SK-N-SH (cell line): ENCODE results near the gene NEK7. TPM values are rescaled to one million over a fixed set of nuclear protein-coding genes. Genes with fewer than 3 reads are reported as not detected.

Experiments used
- CTCF ChIA-PET: fragments of 300-600, 350-600 bp; formaldehyde crosslinking; extraction: SDS; loops from one replicate; lab custom pipeline; 2021; lab: Yijun Ruan, JAX
- POLR2A ChIA-PET: fragments of 350-600 bp; sonication (Branson Sonifier 250); formaldehyde crosslinking; extraction: SDS; loops from one replicate; lab custom pipeline; 2020; ENCODE audit warnings: antibody characterized with exemption, inconsistent platforms; lab: Yijun Ruan, JAX
- DNase-seq: peaks from one replicate; pipeline ENCODE4 v3.0.0; 2012
- H2AFZ ChIP-seq: fragments of 200-600 bp; sonication (generic); 2 replicates; pipeline ENCODE4 v1.8.1; 2016; ENCODE audit warnings: antibody characterized with exemption, mild to moderate bottlenecking, low read depth
- H3F3A ChIP-seq: fragments of 200-600 bp; sonication (generic); replicated peaks from 2 replicates; pipeline ENCODE3; 2016; ENCODE audit warnings: antibody characterized with exemption, mild to moderate bottlenecking; ENCODE audit not compliant: insufficient read depth
- H3K27ac ChIP-seq, 2 experiments: fragments of 200-500 bp in 1 of 2; fragments of 200-600 bp in 1 of 2; sonication (Bioruptor generic) in 1 of 2; sonication (generic), shearing (Covaris generic) in 1 of 2; 2 replicates each; pipeline versions ENCODE4 v1.5.1 to v1.6.1; 2014 to 2016; ENCODE audit warnings: low read depth in 2 of 2, inconsistent platforms in 1 of 2, low read length in 1 of 2, mild to moderate bottlenecking in 1 of 2, mixed read lengths in 1 of 2
- H3K27me3 ChIP-seq: fragments of 200-600 bp; sonication (generic), shearing (Covaris generic); 2 replicates; pipeline ENCODE4 v1.6.1; 2016; ENCODE audit warnings: mixed run types; ENCODE audit not compliant: insufficient read depth
- H3K36me3 ChIP-seq, 2 experiments: fragments of 200-500 bp in 1 of 2; fragments of 200-600 bp in 1 of 2; sonication (Bioruptor generic) in 1 of 2; sonication (generic) in 1 of 2; replicated peaks in 1 of 2; 2 replicates each; pipeline versions ENCODE3 to v1.5.1; 2014 to 2016; ENCODE audit warnings: low read length in 1 of 2, mild to moderate bottlenecking in 1 of 2; ENCODE audit not compliant: insufficient read depth in 2 of 2, control insufficient read depth in 1 of 2
- H3K4me1 ChIP-seq, 2 experiments: fragments of 200-500 bp in 1 of 2; fragments of 200-600 bp in 1 of 2; sonication (Bioruptor generic) in 1 of 2; sonication (generic), shearing (Covaris generic) in 1 of 2; 2 replicates each; pipeline versions ENCODE4 v1.5.1 to v1.6.1; 2014 to 2016; ENCODE audit warnings: low read depth in 1 of 2, low read length in 1 of 2, mixed run types in 1 of 2; ENCODE audit not compliant: insufficient read depth in 2 of 2, control insufficient read depth in 1 of 2
- H3K4me2 ChIP-seq: fragments of 200-600 bp; sonication (generic), shearing (Covaris generic); 2 replicates; pipeline ENCODE4 v1.6.1; 2017; ENCODE audit warnings: mixed run types
- H3K4me3 ChIP-seq, 2 experiments: fragments of 200-500 bp in 1 of 2; fragments of 200-600 bp in 1 of 2; sonication (Bioruptor generic) in 1 of 2; sonication (generic), shearing (Covaris generic) in 1 of 2; 2 replicates each; pipeline versions ENCODE4 v1.5.1 to v1.8.1; 2014 to 2016; ENCODE audit warnings: low read depth in 2 of 2, inconsistent platforms in 1 of 2, low read length in 1 of 2, mild to moderate bottlenecking in 1 of 2, mixed read lengths in 1 of 2, moderate library complexity in 1 of 2
- H3K79me2 ChIP-seq: fragments of 200-600 bp; sonication (generic); 2 replicates; pipeline ENCODE4 v1.8.1; 2017; ENCODE audit warnings: mild to moderate bottlenecking; ENCODE audit not compliant: insufficient read depth
- H3K9ac ChIP-seq: fragments of 200-600 bp; sonication (generic); 2 replicates; pipeline ENCODE4 v1.6.1; 2017; ENCODE audit warnings: mixed run types
- H3K9me2 ChIP-seq: fragments of 200-600 bp; sonication (generic); 2 replicates; pipeline ENCODE4 v1.6.1; 2017; ENCODE audit warnings: mixed run types
- H3K9me3 ChIP-seq: fragments of 200-600 bp; sonication (generic); 2 replicates; pipeline ENCODE4 v1.6.1; 2017; ENCODE audit warnings: mixed run types, mild to moderate bottlenecking, moderate library complexity
- H4K20me1 ChIP-seq: fragments of 200-600 bp; sonication (generic); 2 replicates; pipeline ENCODE4 v1.6.1; 2017; ENCODE audit warnings: mild to moderate bottlenecking, mixed run types; ENCODE audit not compliant: insufficient read depth
- CHD2 ChIP-seq: fragments of 150-350 bp; IDR thresholded peaks from 2 replicates; pipeline ENCODE4 v1.6.1; 2018; ENCODE audit warnings: low read length; ENCODE audit not compliant: partially characterized antibody
- ELF1 ChIP-seq: IDR thresholded peaks from 2 replicates; pipeline ENCODE4 v1.4.0; 2012
- EZH2phosphoT487 ChIP-seq: fragments of 200-600 bp; sonication (generic); IDR thresholded peaks from 2 replicates; pipeline ENCODE4 v1.6.1; 2017; ENCODE audit warnings: low read depth, mixed run types, mild to moderate bottlenecking, antibody characterized with exemption, moderate library complexity, borderline replicate concordance
- FOSL2 ChIP-seq: IDR thresholded peaks from 2 replicates; pipeline ENCODE4 v1.4.0; 2012; ENCODE audit warnings: low read depth, mild to moderate bottlenecking, moderate library complexity, borderline replicate concordance
- FOXJ3 ChIP-seq: sonication (generic); formaldehyde crosslinking; IDR thresholded peaks from 2 replicates; pipeline ENCODE4 v1.5.1; 2020; ENCODE audit warnings: mild to moderate bottlenecking, missing genetic modification reagents
- FOXM1 ChIP-seq: IDR thresholded peaks from 2 replicates; pipeline ENCODE4 v1.4.0; 2012; ENCODE audit warnings: low read depth, mild to moderate bottlenecking
- MEF2A ChIP-seq: IDR thresholded peaks from 2 replicates; pipeline ENCODE4 v1.4.0; 2012; ENCODE audit warnings: low read depth, borderline replicate concordance
- NFIC ChIP-seq: IDR thresholded peaks from 2 replicates; pipeline ENCODE4 v1.4.0; 2012; ENCODE audit warnings: borderline replicate concordance
- NRF1 ChIP-seq: IDR thresholded peaks from 2 replicates; pipeline ENCODE4 v1.6.1; 2012; ENCODE audit warnings: low read depth, mild to moderate bottlenecking, low read length
- RAD21 ChIP-seq: IDR thresholded peaks from 2 replicates; pipeline ENCODE4 v1.6.1; 2012; ENCODE audit warnings: mild to moderate bottlenecking, low read length
- SIN3A ChIP-seq: IDR thresholded peaks from 2 replicates; pipeline ENCODE4 v1.6.1; 2012; ENCODE audit warnings: low read depth, mild to moderate bottlenecking, low read length, moderate library complexity, borderline replicate concordance
- SMC3 ChIP-seq: IDR thresholded peaks from 2 replicates; pipeline ENCODE4 v1.6.1; 2012; ENCODE audit warnings: low read depth, low read length, improper control_type of control experiment
- TAF1 ChIP-seq: IDR thresholded peaks from 2 replicates; pipeline ENCODE4 v1.6.1; 2012; ENCODE audit warnings: low read depth, mild to moderate bottlenecking, low read length, moderate library complexity, borderline replicate concordance
- TCF12 ChIP-seq: IDR thresholded peaks from 2 replicates; pipeline ENCODE4 v1.4.0; 2012
- WGBS: methylation state at CpG from one replicate; pipeline ENCODE4 v1.1.6; 2017; ENCODE audit warnings: low lambda C conversion rate; 5-methylcytosine and 5-hydroxymethylcytosine counted together
- polyA plus RNA-seq, 3 experiments: library from polyadenylated mRNA; depleted of rRNA; stranded (reverse); fragments of >200 nt; gene quantifications; 2 replicates each; pipeline ENCODE4 v1.2.3, GENCODE V29; 2012
- TF ChIP-seq, protein P1 (sequence below): fragments of 150-350 bp; IDR thresholded peaks from 2 replicates; pipeline ENCODE4 v1.6.1; 2017; ENCODE audit warnings: antibody characterized with exemption, low read length, low read depth, borderline replicate concordance

Gene NEK7
- polyA plus RNA-seq, 1 of the 3 experiments (the other 2 are of a cell fraction), result 85.8 TPM

DNA sequence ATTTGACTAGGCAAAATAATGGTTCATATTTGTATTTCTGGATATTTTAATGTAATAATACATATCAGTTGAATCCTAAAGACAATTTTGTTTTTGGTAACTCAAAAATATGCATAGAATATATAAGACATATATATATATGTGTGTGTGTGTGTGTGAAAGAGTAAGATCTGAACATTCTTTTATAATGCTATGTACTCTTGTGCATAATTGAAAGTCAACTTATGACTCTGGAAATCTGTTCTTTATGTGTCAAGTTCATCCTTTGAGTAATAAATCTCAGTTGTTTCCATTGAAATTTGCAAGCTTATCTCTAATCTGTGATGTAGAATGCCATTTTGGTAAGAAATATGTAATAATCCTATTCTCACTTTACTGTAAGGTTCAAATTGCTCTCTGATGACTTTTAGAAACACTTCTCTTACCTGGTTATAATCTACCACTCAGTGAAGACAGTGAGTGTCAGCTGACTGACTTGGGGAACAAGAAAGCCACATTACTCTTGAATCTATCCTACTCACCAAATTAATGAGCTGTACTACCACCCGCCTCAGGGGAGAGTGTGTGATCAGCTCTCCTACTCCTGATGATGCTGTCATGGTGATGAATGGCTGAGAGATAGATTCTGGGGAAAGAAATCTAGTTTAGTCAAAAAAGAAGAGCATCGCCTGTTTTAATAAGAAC lies 15.0 kb upstream of the NEK7 start:
- ChIA-PET CTCF (no interaction called here), POLR2A (no interaction called here)
- no peak overlapping the region for H3K9ac ChIP-seq
- no peak overlapping the region for H2AFZ ChIP-seq
- H3K9me2 ChIP-seq, result no peaks in the 10 kb centered on the region
- H4K20me1 ChIP-seq, result no peaks in the 10 kb centered on the region
- H3K4me3 ChIP-seq, result no peak overlapping the region
- no peak overlapping the region for H3K4me2 ChIP-seq
- WGBS, result 96% methylated on average over 2 of the region's 2 CpGs
- H3F3A ChIP-seq, result no peaks in the 10 kb centered on the region
- no peak for TF ChIP-seq TCF12
- TF ChIP-seq EZH2phosphoT487, result no peak
- TF ChIP-seq FOSL2, result no peak
- TF ChIP-seq, protein P1, sequence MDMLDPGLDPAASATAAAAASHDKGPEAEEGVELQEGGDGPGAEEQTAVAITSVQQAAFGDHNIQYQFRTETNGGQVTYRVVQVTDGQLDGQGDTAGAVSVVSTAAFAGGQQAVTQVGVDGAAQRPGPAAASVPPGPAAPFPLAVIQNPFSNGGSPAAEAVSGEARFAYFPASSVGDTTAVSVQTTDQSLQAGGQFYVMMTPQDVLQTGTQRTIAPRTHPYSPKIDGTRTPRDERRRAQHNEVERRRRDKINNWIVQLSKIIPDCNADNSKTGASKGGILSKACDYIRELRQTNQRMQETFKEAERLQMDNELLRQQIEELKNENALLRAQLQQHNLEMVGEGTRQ, result no peak
- TF ChIP-seq CHD2, result no peak
- no peak for TF ChIP-seq SMC3
- no peak for TF ChIP-seq SIN3A
- H3K79me2 ChIP-seq, result no peaks in the 10 kb centered on the region
- H3K36me3 ChIP-seq, result no peaks in the 10 kb centered on the region
- H3K27me3 ChIP-seq, result no peaks in the 10 kb centered on the region
- H3K4me1 ChIP-seq, result no peaks in the 10 kb centered on the region
- no peak for DNase-seq
- no peaks in the 10 kb centered on the region for H3K9me3 ChIP-seq
- no peak overlapping the region for H3K27ac ChIP-seq

DNA sequence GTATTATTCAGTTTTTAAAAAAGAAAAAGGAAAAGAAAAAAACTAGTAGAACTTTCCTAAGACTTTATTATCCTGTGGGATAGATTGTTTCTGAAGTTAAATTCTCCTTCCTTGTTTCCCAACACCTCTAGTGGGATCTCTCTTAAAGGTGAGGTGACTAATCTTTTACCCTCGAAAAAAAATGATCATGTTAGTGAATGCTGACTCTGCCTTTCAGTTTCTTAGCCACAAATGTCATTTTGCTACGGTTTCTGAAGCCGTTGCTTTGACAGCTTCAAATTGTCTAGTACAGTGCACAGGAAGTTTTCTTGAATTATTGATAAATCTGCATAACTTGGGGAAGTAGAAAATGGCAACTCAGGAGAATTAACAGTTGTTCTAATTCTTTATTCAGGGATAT lies 13.0 kb upstream of the NEK7 start:
- TF ChIP-seq NRF1 (no peak), TAF1 (no peak), RAD21 (no peak), NFIC (no peak), FOXJ3 (CRISPR knock-in tag) (no peak), ELF1 (no peak), SMC3 (no peak), FOXM1 (no peak), MEF2A (no peak), CHD2 (no peak)
- TF ChIP-seq, protein P1, result no peak
- TF ChIP-seq, all 33 proteins: peak for 0
- ChIA-PET POLR2A (no interaction called here), CTCF (interaction anchor here (3.2 kb wide), 1 partner anchor 13 kb away, joined by 13 read pairs; the partner anchor contains the start of gene NEK7)
- Histone ChIP-seq H2AFZ (no peak overlapping the region), H3K27ac (no peak overlapping the region), H3K27me3 (no peaks in the 10 kb centered on the region), H3K79me2 (no peaks in the 10 kb centered on the region), H3K9me3 (no peaks in the 10 kb centered on the region), H3K9me2 (no peaks in the 10 kb centered on the region), H3K36me3 (no peaks in the 10 kb centered on the region), H3K9ac (no peak overlapping the region), H3F3A (no peaks in the 10 kb centered on the region), H3K4me3 (no peak overlapping the region), H3K4me1 (no peaks in the 10 kb centered on the region), H3K4me2 (no peak overlapping the region), H4K20me1 (no peaks in the 10 kb centered on the region)
- no peak for DNase-seq
- 83% methylated on average over 3 of the region's 3 CpGs for WGBS
